Activated CD4-positive, alpha-beta T cell treated with anti-CD3 and anti-CD28 coated beads, Interleukin-2, amount 10 ng/mL, durations not matched to agents 24 days and 14 days (primary cell): Measurements from ENCODE around the gene RASGRF1. TPM values are rescaled to one million over a fixed set of nuclear protein-coding genes. Genes with fewer than 3 reads are reported as not detected.

Experiments
- DNase-seq: peaks from one replicate; pipeline ENCODE4 v3.0.0; 2022
- H3K27ac Mint-ChIP-seq: one replicate; pipeline ENCODE4 v1.8.0; 2022; ENCODE audit warnings: mild to moderate bottlenecking, mixed read lengths
- H3K27me3 Mint-ChIP-seq: one replicate; pipeline ENCODE4 v1.8.0; 2022; ENCODE audit warnings: mixed read lengths
- H3K36me3 Mint-ChIP-seq: one replicate; pipeline ENCODE4 v1.8.0; 2022; ENCODE audit warnings: low read depth, mild to moderate bottlenecking, mixed read lengths
- H3K4me1 Mint-ChIP-seq: one replicate; pipeline ENCODE4 v1.8.0; 2021; ENCODE audit warnings: mixed read lengths
- H3K4me3 Mint-ChIP-seq: one replicate; pipeline ENCODE4 v1.8.0; 2022; ENCODE audit warnings: mild to moderate bottlenecking, moderate library complexity, mixed read lengths
- H3K9me3 Mint-ChIP-seq: one replicate; pipeline ENCODE4 v1.8.0; 2021; ENCODE audit warnings: mixed read lengths
- intact Hi-C: fragments of 100-400 bp; cut with micrococcal nuclease; formaldehyde crosslinking; loops from one replicate; pipeline ENCODE4 v1.15.1; 2023
- total RNA-seq: library from RNA; stranded (reverse); gene quantifications from 2 replicates; pipeline ENCODE4 v1.2.3, GENCODE V29; 2022

RASGRF1 gene
- total RNA-seq, 1 donor from 2014 or later, result not detected

- no peaks in the 10 kb centered on the region for H3K4me1 Mint-ChIP-seq
- no peak overlapping the region for H3K27ac Mint-ChIP-seq
- no peak overlapping the region for H3K4me3 Mint-ChIP-seq
- no peaks in the 10 kb centered on the region for H3K36me3 Mint-ChIP-seq
- DNase-seq, result no peak
- no peaks in the 10 kb centered on the region for H3K27me3 Mint-ChIP-seq
- intact Hi-C loops, result no loop called here
- H3K9me3 Mint-ChIP-seq, result no peaks in the 10 kb centered on the region
Observed at GRCh38 chr15:79016527-79017170, 73.9 kb downstream of the RASGRF1 start.

GRCh38 chr15:79015416-79015815 is 75.2 kb downstream of the RASGRF1 start:
- intact Hi-C loops, result no loop called here
- H3K27ac Mint-ChIP-seq, result no peak overlapping the region
- H3K27me3 Mint-ChIP-seq, result no peaks in the 10 kb centered on the region
- no peaks in the 10 kb centered on the region for H3K9me3 Mint-ChIP-seq
- no peaks in the 10 kb centered on the region for H3K36me3 Mint-ChIP-seq
- H3K4me1 Mint-ChIP-seq, result no peaks in the 10 kb centered on the region
- DNase-seq, result no peak
- H3K4me3 Mint-ChIP-seq, result no peak overlapping the region

- Mint-ChIP-seq H3K36me3 (no peaks in the 10 kb centered on the region), H3K4me3 (no peak overlapping the region), H3K27ac (no peak overlapping the region), H3K4me1 (peaks cover 2% of the 10 kb centered on the region), H3K9me3 (no peaks in the 10 kb centered on the region), H3K27me3 (no peaks in the 10 kb centered on the region)
- intact Hi-C loops, result no loop called here
- no peak for DNase-seq
Observed at GRCh38 chr15:79010278-79010677, 80.3 kb downstream of the RASGRF1 start.

GRCh38 chr15:79009379-79009778 is 81.2 kb downstream of the RASGRF1 start:
- Mint-ChIP-seq H3K9me3 (no peaks in the 10 kb centered on the region), H3K27me3 (no peaks in the 10 kb centered on the region), H3K4me1 (peaks cover 10% of the 10 kb centered on the region), H3K4me3 (no peak overlapping the region), H3K36me3 (no peaks in the 10 kb centered on the region), H3K27ac (no peak overlapping the region)
- DNase-seq, result no peak
- intact Hi-C loops, result no loop called here

GRCh38 chr15:79008659-79009058 is 81.9 kb downstream of the RASGRF1 start:
- Mint-ChIP-seq H3K4me1 (peaks cover 15% of the 10 kb centered on the region), H3K27me3 (no peaks in the 10 kb centered on the region), H3K27ac (no peak overlapping the region), H3K9me3 (no peaks in the 10 kb centered on the region), H3K4me3 (no peak overlapping the region), H3K36me3 (no peaks in the 10 kb centered on the region)
- no peak for DNase-seq
- intact Hi-C loops, result no loop called here

GRCh38 chr15:79007066-79007465 is 83.5 kb downstream of the RASGRF1 start:
- no peaks in the 10 kb centered on the region for H3K27me3 Mint-ChIP-seq
- peak; percentile 75 for DNase-seq
- no peak overlapping the region for H3K4me3 Mint-ChIP-seq
- H3K9me3 Mint-ChIP-seq, result no peaks in the 10 kb centered on the region
- H3K4me1 Mint-ChIP-seq, result peaks cover 15% of the 10 kb centered on the region
- no peaks in the 10 kb centered on the region for H3K36me3 Mint-ChIP-seq
- H3K27ac Mint-ChIP-seq, result no peak overlapping the region
- intact Hi-C loops, result no loop called here

GRCh38 chr15:79006071-79006470 is 84.5 kb downstream of the RASGRF1 start:
- H3K4me3 Mint-ChIP-seq, result no peak overlapping the region
- H3K27me3 Mint-ChIP-seq, result no peaks in the 10 kb centered on the region
- intact Hi-C loops, result no loop called here
- no peak for DNase-seq
- no peaks in the 10 kb centered on the region for H3K36me3 Mint-ChIP-seq
- peaks cover 15% of the 10 kb centered on the region for H3K4me1 Mint-ChIP-seq
- no peaks in the 10 kb centered on the region for H3K9me3 Mint-ChIP-seq
- H3K27ac Mint-ChIP-seq, result no peak overlapping the region

GRCh38 chr15:79004336-79004735 is 86.2 kb downstream of the RASGRF1 start:
- peak overlapping the region; percentile 4 for H3K4me3 Mint-ChIP-seq
- H3K27ac Mint-ChIP-seq, result peak overlapping the region; percentile 58
- DNase-seq, result peak; percentile 71
- intact Hi-C loops, result no loop called here
- H3K9me3 Mint-ChIP-seq, result no peaks in the 10 kb centered on the region
- peaks cover 15% of the 10 kb centered on the region for H3K4me1 Mint-ChIP-seq
- no peaks in the 10 kb centered on the region for H3K27me3 Mint-ChIP-seq
- no peaks in the 10 kb centered on the region for H3K36me3 Mint-ChIP-seq

GRCh38 chr15:79003896-79004295 is 86.7 kb downstream of the RASGRF1 start:
- Mint-ChIP-seq H3K27ac (peak overlapping the region; percentile 2), H3K4me1 (peaks cover 15% of the 10 kb centered on the region), H3K9me3 (no peaks in the 10 kb centered on the region), H3K27me3 (no peaks in the 10 kb centered on the region), H3K36me3 (no peaks in the 10 kb centered on the region), H3K4me3 (no peak overlapping the region)
- intact Hi-C loops, result no loop called here
- no peak for DNase-seq

- intact Hi-C loops, result no loop called here
- peaks cover 15% of the 10 kb centered on the region for H3K4me1 Mint-ChIP-seq
- no peaks in the 10 kb centered on the region for H3K36me3 Mint-ChIP-seq
- no peaks in the 10 kb centered on the region for H3K9me3 Mint-ChIP-seq
- no peak overlapping the region for H3K4me3 Mint-ChIP-seq
- no peak overlapping the region for H3K27ac Mint-ChIP-seq
- DNase-seq, result no peak
- H3K27me3 Mint-ChIP-seq, result no peaks in the 10 kb centered on the region
Observed at GRCh38 chr15:79003301-79003700, 87.3 kb downstream of the RASGRF1 start.

GRCh38 chr15:79002581-79002980 is 88.0 kb downstream of the RASGRF1 start:
- Mint-ChIP-seq H3K27me3 (no peaks in the 10 kb centered on the region), H3K36me3 (no peaks in the 10 kb centered on the region), H3K4me1 (peaks cover 15% of the 10 kb centered on the region), H3K27ac (no peak overlapping the region), H3K4me3 (no peak overlapping the region), H3K9me3 (no peaks in the 10 kb centered on the region)
- intact Hi-C loops, result no loop called here
- DNase-seq, result no peak

GRCh38 chr15:78999636-79000035 is 90.9 kb downstream of the RASGRF1 start:
- no peak for DNase-seq
- no peaks in the 10 kb centered on the region for H3K27me3 Mint-ChIP-seq
- no peak overlapping the region for H3K27ac Mint-ChIP-seq
- H3K4me3 Mint-ChIP-seq, result no peak overlapping the region
- no peaks in the 10 kb centered on the region for H3K9me3 Mint-ChIP-seq
- intact Hi-C loops, result no loop called here
- H3K36me3 Mint-ChIP-seq, result no peaks in the 10 kb centered on the region
- peaks cover 10% of the 10 kb centered on the region for H3K4me1 Mint-ChIP-seq

- no peak overlapping the region for H3K4me3 Mint-ChIP-seq
- no peaks in the 10 kb centered on the region for H3K27me3 Mint-ChIP-seq
- H3K36me3 Mint-ChIP-seq, result no peaks in the 10 kb centered on the region
- no peaks in the 10 kb centered on the region for H3K9me3 Mint-ChIP-seq
- no peak for DNase-seq
- no peak overlapping the region for H3K27ac Mint-ChIP-seq
- peaks cover 3% of the 10 kb centered on the region for H3K4me1 Mint-ChIP-seq
- intact Hi-C loops, result no loop called here
Observed at GRCh38 chr15:78998526-78998925, 92.1 kb downstream of the RASGRF1 start.

- DNase-seq, result no peak
- Mint-ChIP-seq H3K4me3 (no peak overlapping the region), H3K9me3 (no peaks in the 10 kb centered on the region), H3K27ac (no peak overlapping the region), H3K27me3 (no peaks in the 10 kb centered on the region), H3K36me3 (no peaks in the 10 kb centered on the region), H3K4me1 (peaks cover 5% of the 10 kb centered on the region)
- intact Hi-C loops, result no loop called here
Observed at GRCh38 chr15:78997981-78998499, 92.5 kb downstream of the RASGRF1 start.

GRCh38 chr15:78996894-78997275 is 93.7 kb downstream of the RASGRF1 start:
- intact Hi-C loops, result no loop called here
- Mint-ChIP-seq H3K27me3 (no peaks in the 10 kb centered on the region), H3K36me3 (no peaks in the 10 kb centered on the region), H3K4me1 (peaks cover 8% of the 10 kb centered on the region), H3K27ac (no peak overlapping the region), H3K9me3 (no peaks in the 10 kb centered on the region), H3K4me3 (no peak overlapping the region)
- no peak for DNase-seq
